Activated CD8-positive, alpha-beta T cell treated with anti-CD3 and anti-CD28 coated beads for 36 hours (primary cell): ENCODE results near the gene NME2. TPM values are rescaled to one million over a fixed set of nuclear protein-coding genes. Genes with fewer than 3 reads are reported as not detected.

Experiments used
- ATAC-seq: fragments of 200-7000 bp; cut with Tn5 transposase; one replicate; pipeline ENCODE4 v1.10.0; 2021; ENCODE audit warnings: mild to moderate bottlenecking, moderate library complexity
- CTCF ChIA-PET: fragments of 350-600 bp; sonication (Branson Sonifier 250); formaldehyde crosslinking; loops from one replicate; lab custom pipeline; 2021; ENCODE audit warnings: antibody characterized with exemption; lab: Charles Lee
- POLR2A ChIA-PET: fragments of 350-600 bp; sonication (Branson Sonifier 250); formaldehyde crosslinking; loops from one replicate; lab custom pipeline; 2021; ENCODE audit warnings: antibody characterized with exemption; lab: Charles Lee
- DNase-seq: peaks from one replicate; pipeline ENCODE4 v3.0.0-alpha.2; 2020
- H3K27ac Mint-ChIP-seq: one replicate; pipeline ENCODE4 v1.8.0; 2021; ENCODE audit warnings: mild to moderate bottlenecking, mixed read lengths
- H3K27me3 Mint-ChIP-seq: one replicate; pipeline ENCODE4 v1.8.0; 2021; ENCODE audit warnings: mixed read lengths
- H3K36me3 Mint-ChIP-seq: one replicate; pipeline ENCODE4 v1.8.0; 2021; ENCODE audit warnings: low read depth, mixed read lengths
- H3K4me1 Mint-ChIP-seq: one replicate; pipeline ENCODE4 v1.8.0; 2021; ENCODE audit warnings: low read depth, mixed read lengths
- H3K4me3 Mint-ChIP-seq: one replicate; pipeline ENCODE4 v1.8.0; 2021; ENCODE audit warnings: mild to moderate bottlenecking, moderate library complexity, mixed read lengths
- H3K9me3 Mint-ChIP-seq: one replicate; pipeline ENCODE4 v1.8.0; 2021; ENCODE audit warnings: mixed read lengths
- intact Hi-C: fragments of 100-400 bp; cut with micrococcal nuclease; formaldehyde crosslinking; loops from one replicate; pipeline ENCODE4 v1.10.0; 2022
- total RNA-seq, 2 experiments: library from RNA; stranded (reverse); gene quantifications; one replicate each; pipeline ENCODE4 v1.2.3, GENCODE V29; 2021
- TF ChIP-seq, protein P1 (sequence below): fragments of 200-600 bp; IDR thresholded peaks from one replicate; pipeline ENCODE4 v1.8.0; 2022; ENCODE audit warnings: antibody characterized with exemption, mild to moderate bottlenecking

The NME2 gene
- total RNA-seq, 2 experiments from 2014 or later = 927 to 948 TPM

DNA sequence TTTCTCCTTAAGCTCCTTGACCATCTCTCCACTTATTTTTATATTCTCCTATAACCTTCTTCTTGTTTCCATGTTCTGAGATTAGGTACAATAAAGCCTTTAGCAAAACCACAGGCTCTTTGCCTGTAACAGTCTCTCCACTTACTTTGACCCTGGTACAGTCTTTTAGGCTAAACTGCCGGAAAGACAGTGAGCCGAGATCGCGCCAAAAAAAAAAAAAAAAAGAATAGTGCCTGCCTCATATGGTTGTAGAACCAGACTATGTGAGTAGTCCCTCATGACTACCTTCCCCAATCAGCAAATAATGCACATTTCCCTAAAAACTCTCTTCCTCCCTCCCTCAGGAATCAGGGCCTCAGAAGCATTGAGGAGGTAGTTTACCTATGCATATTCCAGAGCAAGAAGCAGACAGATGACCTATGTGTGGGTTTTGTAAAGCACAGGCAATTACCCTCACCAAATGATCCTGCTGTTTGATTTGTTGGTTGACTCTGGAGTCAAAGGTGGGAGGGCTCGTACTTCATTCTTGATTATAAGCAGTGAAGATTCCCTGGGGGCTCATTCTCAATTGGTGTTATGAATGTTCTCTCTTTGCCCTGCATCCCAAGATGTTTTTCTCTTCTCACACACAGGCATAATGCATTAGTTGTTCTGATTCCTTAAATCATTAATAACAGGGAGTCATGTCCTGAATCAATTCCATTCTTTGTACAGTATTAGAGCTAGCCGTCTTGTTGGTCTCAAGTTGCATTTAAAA is 21.8 kb upstream of the NME2 start:
- Mint-ChIP-seq H3K36me3 (no peaks in the 10 kb centered on the region), H3K4me1 (peaks cover 15% of the 10 kb centered on the region), H3K27ac (no peak overlapping the region), H3K9me3 (no peaks in the 10 kb centered on the region), H3K4me3 (no peak overlapping the region), H3K27me3 (no peaks in the 10 kb centered on the region)
- no peak for DNase-seq
- TF ChIP-seq, protein P1, sequence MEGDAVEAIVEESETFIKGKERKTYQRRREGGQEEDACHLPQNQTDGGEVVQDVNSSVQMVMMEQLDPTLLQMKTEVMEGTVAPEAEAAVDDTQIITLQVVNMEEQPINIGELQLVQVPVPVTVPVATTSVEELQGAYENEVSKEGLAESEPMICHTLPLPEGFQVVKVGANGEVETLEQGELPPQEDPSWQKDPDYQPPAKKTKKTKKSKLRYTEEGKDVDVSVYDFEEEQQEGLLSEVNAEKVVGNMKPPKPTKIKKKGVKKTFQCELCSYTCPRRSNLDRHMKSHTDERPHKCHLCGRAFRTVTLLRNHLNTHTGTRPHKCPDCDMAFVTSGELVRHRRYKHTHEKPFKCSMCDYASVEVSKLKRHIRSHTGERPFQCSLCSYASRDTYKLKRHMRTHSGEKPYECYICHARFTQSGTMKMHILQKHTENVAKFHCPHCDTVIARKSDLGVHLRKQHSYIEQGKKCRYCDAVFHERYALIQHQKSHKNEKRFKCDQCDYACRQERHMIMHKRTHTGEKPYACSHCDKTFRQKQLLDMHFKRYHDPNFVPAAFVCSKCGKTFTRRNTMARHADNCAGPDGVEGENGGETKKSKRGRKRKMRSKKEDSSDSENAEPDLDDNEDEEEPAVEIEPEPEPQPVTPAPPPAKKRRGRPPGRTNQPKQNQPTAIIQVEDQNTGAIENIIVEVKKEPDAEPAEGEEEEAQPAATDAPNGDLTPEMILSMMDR = no peak
- no peak for ATAC-seq
- intact Hi-C loops = no loop called here
- ChIA-PET CTCF (interaction anchor here (1.1 kb wide), 1 partner anchor 9 kb away, joined by 3 read pairs; the partner anchor contains the start of gene NME1), POLR2A (no interaction called here)

DNA sequence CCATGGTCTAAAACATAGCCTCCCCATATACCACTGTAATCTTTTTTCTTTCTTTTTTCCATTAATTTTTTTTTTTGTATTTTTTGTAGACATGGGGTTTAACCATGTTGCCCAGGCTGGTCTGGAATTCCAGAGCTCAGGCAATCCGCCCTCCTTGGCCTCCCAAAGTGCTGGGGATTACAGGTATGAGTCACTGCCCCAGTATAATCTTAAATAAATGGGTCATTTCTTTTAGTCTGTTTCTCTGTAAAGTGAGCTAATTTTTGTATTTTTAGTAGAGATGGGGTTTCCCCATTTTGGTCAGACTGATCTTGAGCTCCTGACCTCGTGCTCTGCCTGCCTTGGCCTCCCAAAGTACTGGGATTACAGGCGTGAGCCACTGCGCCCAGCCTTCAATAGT is 18.6 kb upstream of the NME2 start:
- intact Hi-C loops = no loop called here
- Mint-ChIP-seq H3K4me1 (peaks cover 15% of the 10 kb centered on the region), H3K27ac (peak overlapping the region; percentile 64)

DNA sequence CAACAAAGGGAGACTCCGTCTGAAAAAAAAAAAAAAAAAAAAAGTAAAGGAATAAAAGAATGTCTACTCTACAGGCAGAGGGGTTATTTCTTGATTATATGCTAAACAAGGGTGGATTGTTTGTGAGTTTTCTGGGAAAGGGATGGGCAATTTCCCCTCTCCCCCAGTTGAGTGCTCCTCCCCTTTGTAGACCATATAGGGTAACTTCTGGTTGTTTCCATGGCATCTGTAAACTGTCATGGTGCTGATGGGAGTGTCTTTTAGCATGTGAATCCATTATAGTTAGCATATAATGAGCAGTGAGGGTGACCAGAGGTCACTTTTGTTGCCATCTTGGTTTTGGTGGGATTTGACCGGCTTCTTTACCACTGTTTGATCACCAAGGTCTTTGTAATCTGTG is 17.0 kb upstream of the NME2 start:
- H3K4me1 Mint-ChIP-seq = peaks cover 15% of the 10 kb centered on the region

More for the DNA sequence above, 18.6 kb upstream of the NME2 start:
- POLR2A ChIA-PET = interaction anchor here (1.0 kb wide), 1 partner anchor 27 kb away, joined by 4 read pairs; the partner anchor contains the start of gene SPAG9
- ATAC-seq (peak; percentile 60), DNase-seq (peak; percentile 21)
- Mint-ChIP-seq H3K36me3 (no peaks in the 10 kb centered on the region), H3K9me3 (no peaks in the 10 kb centered on the region), H3K4me3 (no peak overlapping the region), H3K27me3 (no peaks in the 10 kb centered on the region)
- CTCF ChIA-PET = interaction anchor here (0.6 to 2.1 kb wide), 4 partner anchors 16 to 282 kb away, joined by 3 to 8 read pairs (median 3); partner anchors contain the start of gene TOB1
- TF ChIP-seq, protein P1 = no peak

DNA sequence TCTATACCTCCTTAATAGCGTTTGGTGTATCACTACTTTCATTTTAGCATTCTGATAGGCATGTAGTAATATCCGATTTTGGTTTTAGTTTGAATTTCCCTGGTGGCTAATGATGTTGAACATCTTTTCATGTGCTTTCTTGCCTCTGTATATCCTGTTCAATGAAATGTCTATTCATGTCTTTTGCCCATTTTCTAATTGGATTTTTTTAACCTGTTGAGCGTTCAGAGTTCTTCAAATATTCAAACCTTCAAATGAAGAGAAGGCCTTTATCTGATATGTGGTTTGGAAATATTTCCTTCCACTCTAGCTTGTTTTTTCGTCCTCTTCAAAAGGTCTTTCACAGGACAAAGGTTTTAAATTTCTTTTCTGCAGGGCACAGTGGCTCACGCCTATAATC is 15.3 kb upstream of the NME2 start:
- no peaks in the 10 kb centered on the region for H3K27me3 Mint-ChIP-seq
- POLR2A ChIA-PET = no interaction called here
- H3K9me3 Mint-ChIP-seq = no peaks in the 10 kb centered on the region
- intact Hi-C loops = loop anchor here (5.0 to 10.0 kb wide), 2 partner anchors 149 to 286 kb away; partner anchors contain the start of gene TOB1
- CTCF ChIA-PET = no interaction called here
- peaks cover 22% of the 10 kb centered on the region for H3K4me1 Mint-ChIP-seq
- no peak for ATAC-seq
- H3K27ac Mint-ChIP-seq = no peak overlapping the region
- TF ChIP-seq, protein P1 = no peak
- H3K4me3 Mint-ChIP-seq = no peak overlapping the region
- no peak for DNase-seq
- no peaks in the 10 kb centered on the region for H3K36me3 Mint-ChIP-seq

More for the DNA sequence above, 17.0 kb upstream of the NME2 start:
- no peak for DNase-seq
- POLR2A ChIA-PET = no interaction called here
- intact Hi-C loops = no loop called here
- CTCF ChIA-PET = interaction anchor here (2.1 kb wide), 1 partner anchor 149 kb away, joined by 8 read pairs; no protein-coding TSS in a partner anchor
- H3K9me3 Mint-ChIP-seq = no peaks in the 10 kb centered on the region
- H3K36me3 Mint-ChIP-seq = no peaks in the 10 kb centered on the region
- TF ChIP-seq, protein P1 = no peak
- H3K27ac Mint-ChIP-seq = no peak overlapping the region
- H3K4me3 Mint-ChIP-seq = no peak overlapping the region
- no peak for ATAC-seq
- no peaks in the 10 kb centered on the region for H3K27me3 Mint-ChIP-seq

DNA sequence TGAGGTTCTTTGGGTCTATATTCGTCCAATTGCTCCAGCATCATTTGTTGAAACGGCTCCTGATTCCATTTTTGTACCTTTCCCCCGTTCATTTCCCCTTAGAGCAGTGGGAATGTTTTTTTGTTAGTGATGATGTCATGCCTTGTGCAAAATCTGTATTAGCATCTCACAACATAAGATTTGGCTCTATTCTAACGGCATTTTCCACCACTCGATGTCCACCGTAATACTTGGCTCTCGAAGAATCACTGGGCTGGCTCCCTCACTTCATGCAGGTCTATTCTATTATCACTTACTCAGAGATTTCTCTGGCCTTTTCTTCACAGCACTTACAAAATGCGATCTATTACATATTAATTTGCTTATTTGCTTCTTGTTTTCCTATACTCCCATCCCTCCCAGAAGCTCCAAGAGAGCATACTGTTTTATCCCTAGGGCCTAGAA is 13.4 kb upstream of the NME2 start:
- ATAC-seq (no peak), DNase-seq (no peak)
- Mint-ChIP-seq H3K4me1 (peaks cover 17% of the 10 kb centered on the region), H3K4me3 (no peak overlapping the region), H3K27ac (no peak overlapping the region), H3K36me3 (peaks cover 14% of the 10 kb centered on the region), H3K9me3 (no peaks in the 10 kb centered on the region), H3K27me3 (no peaks in the 10 kb centered on the region)
- TF ChIP-seq, protein P1 = no peak
- ChIA-PET POLR2A (interaction anchor here (0.6 to 6.2 kb wide), 17 partner anchors 11 to 1826 kb away, joined by 3 to 71 read pairs (median 4); partner anchors contain the start of genes NME2 and SPAG9), CTCF (interaction anchor here (0.7 to 6.4 kb wide), 33 partner anchors 9 to 368 kb away, joined by 3 to 145 read pairs (median 4); partner anchors contain the start of genes NME2 and SPAG9)
- intact Hi-C loops = loop anchor here (5.0 to 10.0 kb wide), 2 partner anchors 150 to 288 kb away; partner anchors contain the start of gene TOB1
